ENCODE data around the gene MRPL43.

DNA sequence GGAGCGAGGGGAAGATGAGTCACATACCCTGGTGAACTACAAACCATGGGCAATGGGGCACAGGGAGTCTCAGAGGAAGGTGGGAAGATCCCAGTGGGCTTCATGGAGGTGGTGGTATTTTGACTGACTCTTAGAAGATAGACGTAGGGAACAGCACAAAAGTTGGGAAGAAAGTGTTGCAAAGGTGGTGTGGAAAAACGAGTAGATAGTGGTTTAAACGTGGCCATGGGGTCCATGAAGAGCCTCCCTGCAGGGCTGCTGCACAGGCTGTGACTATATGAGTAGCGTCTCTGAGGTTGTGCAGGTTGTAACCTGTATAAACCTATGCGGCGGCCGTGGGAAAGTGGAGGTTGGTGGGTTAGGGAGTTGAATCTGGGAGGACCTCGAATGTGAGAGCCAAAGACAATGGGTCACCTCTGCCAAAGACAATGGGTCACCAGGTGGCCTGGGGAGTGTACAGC lies 26.1 kb upstream of the MRPL43 start:
- TF ChIP-seq, protein P1, sequence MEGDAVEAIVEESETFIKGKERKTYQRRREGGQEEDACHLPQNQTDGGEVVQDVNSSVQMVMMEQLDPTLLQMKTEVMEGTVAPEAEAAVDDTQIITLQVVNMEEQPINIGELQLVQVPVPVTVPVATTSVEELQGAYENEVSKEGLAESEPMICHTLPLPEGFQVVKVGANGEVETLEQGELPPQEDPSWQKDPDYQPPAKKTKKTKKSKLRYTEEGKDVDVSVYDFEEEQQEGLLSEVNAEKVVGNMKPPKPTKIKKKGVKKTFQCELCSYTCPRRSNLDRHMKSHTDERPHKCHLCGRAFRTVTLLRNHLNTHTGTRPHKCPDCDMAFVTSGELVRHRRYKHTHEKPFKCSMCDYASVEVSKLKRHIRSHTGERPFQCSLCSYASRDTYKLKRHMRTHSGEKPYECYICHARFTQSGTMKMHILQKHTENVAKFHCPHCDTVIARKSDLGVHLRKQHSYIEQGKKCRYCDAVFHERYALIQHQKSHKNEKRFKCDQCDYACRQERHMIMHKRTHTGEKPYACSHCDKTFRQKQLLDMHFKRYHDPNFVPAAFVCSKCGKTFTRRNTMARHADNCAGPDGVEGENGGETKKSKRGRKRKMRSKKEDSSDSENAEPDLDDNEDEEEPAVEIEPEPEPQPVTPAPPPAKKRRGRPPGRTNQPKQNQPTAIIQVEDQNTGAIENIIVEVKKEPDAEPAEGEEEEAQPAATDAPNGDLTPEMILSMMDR (conservative IDR thresholded peaks at IDR 0.05; ENCODE audit: low read length), result no peak
- TF ChIP-seq EZH2phosphoT487 (IDR thresholded peaks at IDR 0.05; ENCODE audit: borderline replicate concordance, low read depth, low read length), result no peak

Measured in OCI-LY7 (cell line).